LNCaP clone FGC (cell line): Measurements from ENCODE around the gene RABEPK.
A peak's percentile ranks its signal among the peaks of the same experiment; 100 is the strongest.
"Not testable (repeated sequence)": the region's sequence is repeated elsewhere in the genome, so short reads cannot be mapped to it uniquely, and the experiment has no call there.

Experiments used
- DNase-seq: peaks from one replicate; pipeline ENCODE4 v3.0.0-alpha.2; 2011; ENCODE audit warnings: low read depth
- H3K4me3 ChIP-seq: 2 replicates; pipeline ENCODE4 v1.5.1; 2011; ENCODE audit warnings: mild to moderate bottlenecking, low read depth, low read length, control low read depth
- CTCF ChIP-seq: IDR thresholded peaks from 2 replicates; pipeline ENCODE4 v1.5.1; 2012; ENCODE audit warnings: mild to moderate bottlenecking; ENCODE audit not compliant: control insufficient read depth, insufficient read depth; ENCODE audit errors: extremely low read depth

The RABEPK gene

GRCh38 chr9:125200216-125201047 lies at the start of gene RABEPK:
TSS of gene RABEPK (plus strand) at chr9:125200542. CDS start at chr9:125203014, 2,472 bp downstream.
- peak; percentile 63 for DNase-seq
- no peak for TF ChIP-seq CTCF
- peak within 1 kb of the TSS; percentile 76 for H3K4me3 ChIP-seq

- DNase-seq: no peak
- no peak for TF ChIP-seq CTCF
- no peak overlapping the region for H3K4me3 ChIP-seq
Measured at GRCh38 chr9:125151730-125152129, 48.6 kb upstream of the RABEPK start.

GRCh38 chr9:125153712-125154367 lies 46.5 kb upstream of the RABEPK start:
- H3K4me3 ChIP-seq: no peak overlapping the region
- no peak for DNase-seq
- TF ChIP-seq CTCF: no peak

GRCh38 chr9:125156551-125156950 lies 43.8 kb upstream of the RABEPK start:
- H3K4me3 ChIP-seq: no peak overlapping the region
- DNase-seq: no peak
- TF ChIP-seq CTCF: no peak

- no peak for TF ChIP-seq CTCF
- no peak for DNase-seq
- no peak overlapping the region for H3K4me3 ChIP-seq
Measured at GRCh38 chr9:125160750-125161149, 39.6 kb upstream of the RABEPK start.

GRCh38 chr9:125161284-125161918 lies 38.9 kb upstream of the RABEPK start:
- no peak for TF ChIP-seq CTCF
- DNase-seq: no peak
- H3K4me3 ChIP-seq: no peak overlapping the region

GRCh38 chr9:125162891-125163290 lies 37.5 kb upstream of the RABEPK start:
- not testable (repeated sequence) for DNase-seq, H3K4me3 ChIP-seq
